ENCODE results near the gene DCUN1D3.
A peak's percentile ranks its signal among the peaks of the same experiment; 100 is the strongest.
"Not testable (repeated sequence)": the region's sequence is repeated elsewhere in the genome, so short reads cannot be mapped to it uniquely, and the experiment has no call there.

DCUN1D3 gene

GRCh38 chr16:20900299-20901067 is at the start of gene DCUN1D3, which contains the start of gene LYRM1:
DCUN1D3 (minus strand) TSS chr16:20900358; CDS start chr16:20862538, 37,820 bp downstream.
LYRM1 (plus strand) TSS chr16:20900771; CDS start chr16:20915556, 14,785 bp downstream.
- DNase-seq, result peak; percentile 98

GRCh38 chr16:20949660-20950059 is 49.5 kb upstream of the DCUN1D3 start:
- no peak for DNase-seq

- DNase-seq, result no peak
Measured at GRCh38 chr16:20948444-20948843, 48.3 kb upstream of the DCUN1D3 start.

GRCh38 chr16:20946015-20946629 is 46.0 kb upstream of the DCUN1D3 start:
- no peak for DNase-seq

GRCh38 chr16:20945575-20945875 is 45.4 kb upstream of the DCUN1D3 start:
- DNase-seq, result not testable (repeated sequence)

GRCh38 chr16:20944861-20945574 is 44.9 kb upstream of the DCUN1D3 start:
- DNase-seq, result peak; percentile 7

- DNase-seq, result no peak
Measured at GRCh38 chr16:20942256-20942655, 42.1 kb upstream of the DCUN1D3 start.

- DNase-seq, result no peak
Measured at GRCh38 chr16:20941636-20941926, 41.4 kb upstream of the DCUN1D3 start.

- no peak for DNase-seq
Measured at GRCh38 chr16:20940871-20941635, 40.9 kb upstream of the DCUN1D3 start.

GRCh38 chr16:20939611-20940010 is 39.5 kb upstream of the DCUN1D3 start:
- no peak for DNase-seq

GRCh38 chr16:20938426-20938825 is 38.3 kb upstream of the DCUN1D3 start:
- DNase-seq, result peak; percentile 54

GRCh38 chr16:20937736-20938135 is 37.6 kb upstream of the DCUN1D3 start:
- DNase-seq, result no peak

- DNase-seq, result no peak
Measured at GRCh38 chr16:20933589-20933988, 33.4 kb upstream of the DCUN1D3 start.

GRCh38 chr16:20931066-20931600 is 31.0 kb upstream of the DCUN1D3 start:
- DNase-seq, result no peak

GRCh38 chr16:20930365-20930690 is 30.2 kb upstream of the DCUN1D3 start:
- no peak for DNase-seq

- not testable (repeated sequence) for DNase-seq
Measured at GRCh38 chr16:20929676-20930364, 29.7 kb upstream of the DCUN1D3 start.

GRCh38 chr16:20928774-20929411 is 28.7 kb upstream of the DCUN1D3 start:
- DNase-seq, result no peak

GRCh38 chr16:20925751-20926150 is 25.6 kb upstream of the DCUN1D3 start:
- DNase-seq, result no peak

GRCh38 chr16:20923876-20924275 is 23.7 kb upstream of the DCUN1D3 start:
- no peak for DNase-seq

GRCh38 chr16:20920799-20921198 is 20.6 kb upstream of the DCUN1D3 start:
- no peak for DNase-seq

GRCh38 chr16:20920091-20920490 is 19.9 kb upstream of the DCUN1D3 start:
- DNase-seq, result no peak

Data from HCEC 1CT (cell line).